Measurements from ENCODE around the gene NUDT19.
A peak's percentile ranks its signal among the peaks of the same experiment; 100 is the strongest.
"Not testable (repeated sequence)": the region's sequence is repeated elsewhere in the genome, so short reads cannot be mapped to it uniquely, and the experiment has no call there.

NUDT19 gene

GRCh38 chr19:32691291-32691951 is at the start of gene NUDT19:
TSS of gene NUDT19 (plus strand) at chr19:32691821. CDS start at chr19:32691961, 140 bp downstream.
- peak; percentile 71 to 75 for DNase-seq

DNA sequence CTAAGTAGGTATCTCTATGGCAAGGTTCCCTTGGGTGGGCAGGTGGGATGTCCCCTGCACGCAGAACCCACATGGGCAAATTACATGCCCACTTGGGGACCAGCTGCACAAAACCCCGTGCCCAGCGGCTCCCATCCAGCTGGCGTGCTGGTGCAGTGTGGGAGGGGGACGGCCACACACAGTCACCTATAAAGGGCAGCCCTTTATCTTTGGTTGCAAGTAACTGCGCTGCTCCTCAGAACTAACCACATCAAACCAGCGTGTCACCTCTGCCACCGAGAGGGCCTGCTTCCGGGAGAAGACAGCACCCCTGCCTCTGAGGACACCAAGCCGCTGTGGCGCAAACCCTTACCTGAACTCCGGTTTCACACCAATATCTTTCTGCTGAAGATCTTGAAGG is 48.9 kb upstream of the NUDT19 start:
- DNase-seq: peak; percentile 51 to 59

DNA sequence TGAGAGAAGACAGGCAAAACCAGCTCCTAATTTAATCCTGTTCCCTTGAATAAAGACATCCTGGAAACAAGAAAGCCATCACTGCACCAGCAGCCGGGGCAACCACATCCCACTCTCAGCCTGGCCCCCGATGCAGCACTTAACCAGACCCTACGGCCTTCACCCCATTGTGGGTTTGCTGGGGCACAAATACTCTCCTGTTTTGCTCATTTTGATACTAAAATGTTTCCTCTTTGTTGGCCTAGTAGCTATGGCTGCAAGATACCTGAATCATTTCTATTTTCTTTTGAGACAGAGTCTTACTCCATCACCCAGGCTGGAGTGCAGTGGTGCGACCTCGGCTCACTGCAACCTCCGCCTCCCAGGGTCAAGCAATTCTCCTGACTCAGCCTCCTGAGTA is 45.1 kb upstream of the NUDT19 start:
- no peak for DNase-seq

GRCh38 chr19:32647361-32647760 is 44.3 kb upstream of the NUDT19 start:
- DNase-seq: no peak

DNA sequence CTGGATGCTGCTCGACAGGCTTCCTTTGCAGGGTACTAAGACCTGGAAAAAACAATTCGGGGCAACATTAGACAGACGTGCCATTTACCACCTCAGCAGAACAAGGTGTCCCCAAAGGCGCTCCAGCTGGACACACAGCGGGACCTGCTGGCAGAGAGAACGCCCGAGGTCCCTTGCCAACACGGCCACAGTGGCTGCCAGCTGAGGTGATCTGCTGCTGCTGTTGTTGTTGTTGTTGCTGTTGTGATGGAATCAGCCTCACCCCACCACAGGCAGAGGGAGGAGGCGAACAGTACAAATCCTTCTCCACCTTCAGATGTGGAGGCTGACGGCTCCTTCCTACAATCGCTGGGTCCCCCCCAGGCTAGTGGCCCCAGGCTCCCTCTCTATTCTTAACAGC is 41.9 kb upstream of the NUDT19 start:
- DNase-seq: no peak

- no peak for DNase-seq
Observed at GRCh38 chr19:32650671-32651070, 41.0 kb upstream of the NUDT19 start.

- DNase-seq: no peak
Observed at GRCh38 chr19:32651729-32652140, 39.9 kb upstream of the NUDT19 start.

DNA sequence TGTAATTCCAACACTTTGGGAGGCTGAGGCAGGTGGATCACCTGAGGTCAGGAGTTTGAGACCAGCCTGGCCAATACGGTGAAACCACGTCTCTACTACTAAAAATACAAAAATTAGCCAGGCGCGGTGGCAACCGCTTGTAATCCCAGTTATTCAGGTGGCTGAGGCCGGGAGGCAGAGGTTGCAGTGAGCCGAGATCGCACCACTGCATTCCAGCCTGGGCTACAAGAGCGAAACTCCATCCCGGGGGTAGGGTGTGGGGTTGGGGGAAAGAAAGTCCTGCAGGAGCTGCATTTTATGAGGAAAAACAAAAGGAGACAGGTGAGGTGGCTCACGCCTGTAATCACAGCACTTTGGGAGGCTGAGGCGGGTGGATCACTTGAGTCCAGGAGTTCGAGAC is 39.3 kb upstream of the NUDT19 start:
- DNase-seq: not testable (repeated sequence)

GRCh38 chr19:32652894-32653598 is 38.6 kb upstream of the NUDT19 start:
- DNase-seq: no peak

- no peak for DNase-seq
Observed at GRCh38 chr19:32653599-32653915, 38.1 kb upstream of the NUDT19 start.

- DNase-seq: not testable (repeated sequence)
Observed at GRCh38 chr19:32656379-32656778, 35.2 kb upstream of the NUDT19 start.

DNA sequence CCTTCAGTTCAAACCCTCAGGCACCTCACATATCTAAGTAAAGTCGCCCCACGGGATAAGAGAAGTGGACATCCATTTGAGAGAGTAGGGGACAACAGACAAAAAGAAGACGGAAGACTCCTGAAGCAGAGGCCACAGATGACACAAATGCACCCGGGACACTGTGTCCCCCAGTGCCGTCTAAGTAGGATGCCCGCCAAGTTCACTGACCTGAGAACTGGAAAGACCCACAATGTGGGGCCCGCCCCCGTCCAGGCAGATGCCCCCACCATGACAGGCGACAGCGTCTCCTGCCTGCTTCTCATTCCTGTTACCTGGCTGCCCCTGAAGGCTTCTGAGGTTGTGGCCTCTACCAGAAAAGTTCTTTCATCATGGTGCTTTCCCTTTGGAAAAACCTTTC is 33.5 kb upstream of the NUDT19 start:
- no peak for DNase-seq

GRCh38 chr19:32658527-32658926 is 33.1 kb upstream of the NUDT19 start:
- no peak for DNase-seq

GRCh38 chr19:32661318-32661717 is 30.3 kb upstream of the NUDT19 start:
- no peak for DNase-seq

- DNase-seq: no peak
Observed at GRCh38 chr19:32662186-32662585, 29.4 kb upstream of the NUDT19 start.

DNA sequence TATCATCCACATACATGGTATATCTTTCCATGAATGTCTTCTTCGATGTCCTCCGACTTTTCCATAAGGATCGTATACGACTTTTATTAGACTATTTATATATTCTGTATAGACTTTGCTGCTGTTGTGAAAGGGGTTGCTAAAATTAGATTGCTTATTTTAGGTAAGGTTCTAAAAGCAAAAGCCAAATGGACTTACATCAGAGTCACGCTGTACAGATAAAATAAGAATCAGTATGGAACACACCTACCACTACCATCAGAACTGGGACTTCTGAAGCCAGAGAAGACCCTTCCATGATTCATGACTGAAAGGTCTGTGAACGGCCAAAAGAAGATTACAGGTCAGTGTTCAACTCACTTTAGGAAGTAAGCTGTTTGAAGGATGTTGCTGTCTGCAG is 25.5 kb upstream of the NUDT19 start:
- no peak for DNase-seq

DNA sequence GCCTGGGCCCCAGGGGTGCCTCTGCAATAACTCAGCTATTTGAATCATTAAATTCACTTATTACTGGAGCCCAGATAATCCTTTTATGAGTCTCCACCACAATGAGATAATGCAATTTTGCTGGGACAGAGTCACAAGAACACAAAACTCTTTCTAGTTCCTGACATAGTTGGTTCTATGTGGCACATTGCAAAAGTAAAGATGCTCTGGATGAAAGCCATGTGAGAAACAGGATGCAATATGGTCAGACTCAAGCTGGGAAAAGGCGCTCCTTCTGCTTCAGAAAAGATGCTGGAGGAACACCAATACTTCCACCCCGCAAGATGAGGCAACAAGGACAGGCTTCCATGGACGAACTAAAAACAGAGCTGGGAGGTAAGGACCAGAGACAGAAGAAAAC is 22.3 kb upstream of the NUDT19 start:
- DNase-seq: no peak

GRCh38 chr19:32671883-32672593 is 19.6 kb upstream of the NUDT19 start:
- no peak for DNase-seq

DNA sequence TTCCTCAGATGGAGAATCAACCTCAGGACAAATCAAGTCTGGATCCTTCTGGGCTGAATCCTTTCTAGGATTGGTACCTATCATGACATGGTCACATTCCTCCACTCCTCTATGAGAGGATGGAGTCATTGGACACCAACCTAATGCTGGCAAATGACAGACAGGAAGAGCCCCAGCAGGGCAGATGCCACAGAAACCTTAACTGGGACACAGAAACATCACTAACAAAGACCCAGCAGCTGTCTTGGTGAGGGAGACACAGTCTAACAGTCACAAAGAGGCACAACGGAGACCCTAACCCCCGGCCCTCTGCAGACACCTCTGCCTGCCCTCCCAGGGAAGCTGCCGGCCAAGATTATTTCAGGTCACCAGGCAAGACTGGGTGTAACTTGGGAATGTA is 18.8 kb upstream of the NUDT19 start:
- no peak for DNase-seq

- no peak for DNase-seq
Observed at GRCh38 chr19:32673573-32673972, 18.0 kb upstream of the NUDT19 start.

- DNase-seq: no peak
Observed at GRCh38 chr19:32674153-32674930, 17.3 kb upstream of the NUDT19 start.

DNA sequence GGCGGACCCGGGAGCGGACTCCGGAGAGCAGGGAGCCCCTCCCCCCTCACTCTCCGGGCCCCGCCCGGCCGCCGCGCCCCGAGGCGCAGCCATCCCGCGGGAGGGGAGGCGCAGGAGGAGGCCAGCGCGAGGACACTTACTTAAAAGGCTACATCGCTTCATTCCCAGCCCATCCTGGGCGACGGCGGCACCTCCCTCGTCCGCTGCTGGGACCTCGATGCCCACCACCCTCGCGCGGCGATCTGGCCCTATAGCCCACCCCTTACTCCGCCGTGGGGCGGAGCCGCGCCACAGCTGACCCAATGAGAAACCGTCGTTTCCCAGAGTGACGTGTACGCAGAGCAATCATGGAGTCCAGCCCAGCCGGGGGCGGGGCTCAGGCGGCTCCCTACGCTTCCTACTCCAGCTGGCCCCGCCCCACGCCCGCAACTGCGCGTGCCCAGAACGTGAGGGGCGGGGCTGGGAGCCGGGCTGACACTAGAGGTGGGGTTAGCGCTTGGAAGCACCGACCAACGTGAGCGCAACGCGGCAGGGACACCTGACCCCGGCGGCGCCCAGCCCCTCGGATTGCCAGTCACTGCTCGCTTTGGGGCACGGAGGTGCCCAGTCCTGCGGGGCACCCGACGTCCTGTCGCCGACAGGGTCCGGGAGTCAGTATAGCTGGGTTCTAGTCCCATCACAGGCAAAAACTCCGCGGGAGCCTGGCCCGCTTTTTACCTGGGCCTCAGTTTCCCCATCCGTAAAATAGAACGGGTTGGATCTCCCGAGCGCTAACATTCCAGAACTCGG is 16.5 kb upstream of the NUDT19 start, which contains the start of gene ANKRD27:
Gene ANKRD27 (minus strand): TSS at position 250 of the 789 bp plus-strand sequence. CDS start 16,165 bp downstream, outside the sequence.
- peak; percentile 98 for DNase-seq

Data from activated CD4-positive, alpha-beta T cell treated with anti-CD3 and anti-CD28 coated beads for 4 hours (primary cell).